Activated CD8-positive, alpha-beta memory T cell treated with anti-CD3 and anti-CD28 coated beads, Interleukin-2, amount 10 ng/mL, durations not matched to agents 7 days and 5 days (primary cell): ENCODE results near the gene HEPACAM. TPM values are rescaled to one million over a fixed set of nuclear protein-coding genes. Genes with fewer than 3 reads are reported as not detected.
A peak's percentile ranks its signal among the peaks of the same experiment; 100 is the strongest.

Experiments used
- ATAC-seq: fragments of 150-1000 bp; cut with Tn5 transposase; one replicate; pipeline ENCODE4 v1.10.0; 2021; ENCODE audit warnings: moderate library complexity
- CTCF ChIA-PET: fragments of 350-600 bp; sonication (Branson Sonifier 250); formaldehyde crosslinking; loops from one replicate; lab custom pipeline; 2021; ENCODE audit warnings: antibody characterized with exemption; lab: Charles Lee
- DNase-seq: peaks from one replicate; pipeline ENCODE4 v3.0.0-alpha.2; 2020
- H3K27ac Mint-ChIP-seq: one replicate; pipeline ENCODE4 v1.8.0; 2021; ENCODE audit warnings: mild to moderate bottlenecking, mixed read lengths
- H3K27me3 Mint-ChIP-seq: one replicate; pipeline ENCODE4 v1.8.0; 2021; ENCODE audit warnings: mixed read lengths
- H3K36me3 Mint-ChIP-seq: one replicate; pipeline ENCODE4 v1.8.0; 2021; ENCODE audit warnings: mild to moderate bottlenecking, mixed read lengths
- H3K4me1 Mint-ChIP-seq: one replicate; pipeline ENCODE4 v1.8.0; 2021; ENCODE audit warnings: mixed read lengths
- H3K4me3 Mint-ChIP-seq: one replicate; pipeline ENCODE4 v1.8.0; 2021; ENCODE audit warnings: mild to moderate bottlenecking, moderate library complexity, mixed read lengths
- H3K9me3 Mint-ChIP-seq: one replicate; pipeline ENCODE4 v1.8.0; 2022; ENCODE audit warnings: low read depth, mixed read lengths
- total RNA-seq, 2 experiments: library from RNA; stranded (reverse); gene quantifications; one replicate each; pipeline ENCODE4 v1.2.3, GENCODE V29; 2021

HEPACAM gene
- total RNA-seq, 2 experiments from 2014 or later, result not detected

- H3K4me1 Mint-ChIP-seq, result peaks cover 20% of the 10 kb centered on the region
- H3K36me3 Mint-ChIP-seq, result peaks cover 9% of the 10 kb centered on the region
- CTCF ChIA-PET, result interaction anchor here (1.0 to 2.2 kb wide), 7 partner anchors 12 to 208 kb away, joined by 3 to 18 read pairs (median 5); partner anchors contain the start of gene TMEM218
- no peak within 1 kb of the TSS for H3K27ac Mint-ChIP-seq
- H3K27me3 Mint-ChIP-seq, result no peaks in the 10 kb centered on the region
- peaks cover 2% of the 10 kb centered on the region for H3K9me3 Mint-ChIP-seq
- H3K4me3 Mint-ChIP-seq, result no peak within 1 kb of the TSS
- ATAC-seq (peak; percentile 94), DNase-seq (peak; percentile 98)
These were observed 18.1 kb upstream of the HEPACAM start, which contains the start of gene CCDC15 for GRCh38 chr11:124953753-124954589. CCDC15 (plus strand) TSS chr11:124954202; CDS start chr11:124954733, 531 bp downstream.

DNA sequence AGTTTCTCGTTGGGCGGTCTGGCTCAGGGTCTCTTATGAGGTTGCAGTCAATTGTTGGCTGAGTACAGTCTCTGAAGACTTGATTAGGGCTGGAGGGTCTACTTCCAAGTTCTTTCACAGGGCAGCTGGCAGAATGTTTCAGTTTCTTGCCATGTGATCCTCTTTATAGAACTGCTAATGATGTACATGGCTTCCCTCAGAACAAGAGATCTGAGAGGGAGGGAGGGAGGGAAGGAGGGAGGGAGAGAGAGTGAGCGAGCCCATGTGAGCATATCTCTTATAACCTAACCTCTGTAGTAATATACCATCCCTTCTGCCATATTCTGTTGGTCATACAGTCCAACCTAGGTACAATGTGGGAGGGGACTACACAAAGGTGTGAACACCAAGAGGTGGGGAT, 15.5 kb upstream of the HEPACAM start:
- Mint-ChIP-seq H3K9me3 (peaks cover 7% of the 10 kb centered on the region), H3K27me3 (no peaks in the 10 kb centered on the region), H3K36me3 (peaks cover 23% of the 10 kb centered on the region), H3K27ac (no peak overlapping the region), H3K4me3 (no peak overlapping the region), H3K4me1 (peaks cover 16% of the 10 kb centered on the region)
- CTCF ChIA-PET, result interaction anchor here (1.0 to 2.5 kb wide), 7 partner anchors 15 to 191 kb away, joined by 3 to 12 read pairs (median 3); partner anchors contain the start of gene HEPACAM
- DNase-seq, result no peak
- ATAC-seq, result no peak

- ATAC-seq, result peak; percentile 37
- DNase-seq, result peak; percentile 72
These were observed 14.9 kb upstream of the HEPACAM start for GRCh38 chr11:124950601-124951330.

GRCh38 chr11:124946735-124947141, 10.9 kb upstream of the HEPACAM start:
- Mint-ChIP-seq H3K27me3 (no peaks in the 10 kb centered on the region), H3K27ac (no peak overlapping the region), H3K9me3 (peaks cover 7% of the 10 kb centered on the region), H3K4me1 (peaks cover 15% of the 10 kb centered on the region), H3K36me3 (peaks cover 21% of the 10 kb centered on the region), H3K4me3 (no peak overlapping the region)
- ATAC-seq, result no peak
- CTCF ChIA-PET, result no interaction called here
- DNase-seq, result no peak

More at GRCh38 chr11:124950601-124951330, 14.9 kb upstream of the HEPACAM start:
- no peaks in the 10 kb centered on the region for H3K27me3 Mint-ChIP-seq
- no peak overlapping the region for H3K27ac Mint-ChIP-seq
- CTCF ChIA-PET, result interaction anchor here (0.8 to 2.5 kb wide), 12 partner anchors 9 to 193 kb away, joined by 3 to 12 read pairs (median 3); partner anchors contain the start of gene HEPACAM
- H3K4me1 Mint-ChIP-seq, result peaks cover 14% of the 10 kb centered on the region
- peaks cover 25% of the 10 kb centered on the region for H3K36me3 Mint-ChIP-seq
- H3K9me3 Mint-ChIP-seq, result peaks cover 7% of the 10 kb centered on the region
- no peak overlapping the region for H3K4me3 Mint-ChIP-seq

DNA sequence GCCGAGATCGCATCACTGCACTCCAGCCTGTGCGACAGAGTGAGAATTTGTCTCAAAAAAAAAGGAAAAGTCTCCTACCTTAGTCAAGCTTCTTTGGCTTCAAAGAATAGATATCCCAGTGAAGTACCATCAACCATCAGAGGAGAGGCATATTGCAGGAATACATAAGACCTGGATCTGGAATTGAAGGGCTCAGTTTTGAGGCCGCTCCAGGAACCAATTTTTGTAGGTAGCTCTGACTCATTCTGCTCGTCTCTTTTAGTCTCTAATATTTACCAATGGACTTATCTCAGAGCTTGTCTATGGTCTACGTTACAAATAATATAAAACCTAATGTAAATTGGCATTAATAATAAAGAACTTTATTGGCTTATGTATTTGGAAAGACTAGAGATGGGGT, 10.0 kb upstream of the HEPACAM start:
- ATAC-seq (no peak), DNase-seq (no peak)
- CTCF ChIA-PET, result no interaction called here
- Mint-ChIP-seq H3K27me3 (no peaks in the 10 kb centered on the region), H3K36me3 (peaks cover 21% of the 10 kb centered on the region), H3K27ac (no peak overlapping the region), H3K9me3 (peaks cover 7% of the 10 kb centered on the region), H3K4me3 (no peak overlapping the region), H3K4me1 (peaks cover 15% of the 10 kb centered on the region)

GRCh38 chr11:124944565-124944964, 8.7 kb upstream of the HEPACAM start:
- H3K4me1 Mint-ChIP-seq, result peaks cover 12% of the 10 kb centered on the region
- no peak overlapping the region for H3K4me3 Mint-ChIP-seq
- no peak overlapping the region for H3K27ac Mint-ChIP-seq
- ATAC-seq (no peak), DNase-seq (no peak)
- peaks cover 2% of the 10 kb centered on the region for H3K27me3 Mint-ChIP-seq
- H3K9me3 Mint-ChIP-seq, result peaks cover 7% of the 10 kb centered on the region
- CTCF ChIA-PET, result interaction anchor here (1.7 to 1.8 kb wide), 2 partner anchors 15 to 18 kb away, joined by 4 to 7 read pairs; no protein-coding TSS in a partner anchor
- peaks cover 20% of the 10 kb centered on the region for H3K36me3 Mint-ChIP-seq

GRCh38 chr11:124943741-124944140, 7.9 kb upstream of the HEPACAM start:
- Mint-ChIP-seq H3K9me3 (peaks cover 5% of the 10 kb centered on the region), H3K36me3 (peaks cover 15% of the 10 kb centered on the region), H3K27me3 (peaks cover 2% of the 10 kb centered on the region), H3K4me3 (no peak overlapping the region), H3K4me1 (peaks cover 7% of the 10 kb centered on the region), H3K27ac (peak overlapping the region; percentile 0)
- CTCF ChIA-PET, result interaction anchor here (1.3 to 1.8 kb wide), 4 partner anchors 9 to 68 kb away, joined by 3 to 7 read pairs (median 4); no protein-coding TSS in a partner anchor
- no peak for ATAC-seq
- DNase-seq, result no peak

DNA sequence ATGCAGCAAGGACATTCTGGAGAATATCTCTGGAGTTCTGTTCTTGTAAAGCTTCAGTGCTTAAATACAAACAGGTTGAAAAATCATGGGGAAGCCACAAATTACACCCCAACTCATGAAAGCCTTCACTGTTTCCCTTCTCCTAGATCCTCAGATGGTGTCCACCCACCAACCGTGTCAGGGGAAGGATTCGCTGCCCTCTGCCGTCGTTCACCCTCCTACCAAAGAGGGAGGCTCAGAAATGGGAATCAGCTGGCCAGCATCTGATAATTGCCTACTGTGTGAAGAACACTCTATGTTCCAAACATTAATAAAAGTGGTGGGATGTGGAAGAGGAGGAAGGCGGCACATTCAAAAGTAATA, 7.4 kb upstream of the HEPACAM start:
- no peak overlapping the region for H3K27ac Mint-ChIP-seq
- H3K9me3 Mint-ChIP-seq, result peaks cover under 1% of the 10 kb centered on the region
- H3K4me3 Mint-ChIP-seq, result no peak overlapping the region
- no peak for DNase-seq
- ATAC-seq, result no peak
- CTCF ChIA-PET, result interaction anchor here (1.3 to 1.8 kb wide), 4 partner anchors 8 to 67 kb away, joined by 3 to 7 read pairs (median 4); no protein-coding TSS in a partner anchor
- peaks cover 10% of the 10 kb centered on the region for H3K36me3 Mint-ChIP-seq
- peaks cover 2% of the 10 kb centered on the region for H3K27me3 Mint-ChIP-seq
- H3K4me1 Mint-ChIP-seq, result peaks cover 7% of the 10 kb centered on the region

GRCh38 chr11:124942466-124943253, 6.8 kb upstream of the HEPACAM start:
- CTCF ChIA-PET, result interaction anchor here (1.0 to 1.8 kb wide), 6 partner anchors 8 to 67 kb away, joined by 3 to 7 read pairs (median 4); partner anchors contain the start of gene CCDC15
- H3K4me1 Mint-ChIP-seq, result peaks cover 7% of the 10 kb centered on the region
- H3K27ac Mint-ChIP-seq, result no peak overlapping the region
- ATAC-seq (no peak), DNase-seq (no peak)
- H3K27me3 Mint-ChIP-seq, result peaks cover 2% of the 10 kb centered on the region
- no peak overlapping the region for H3K4me3 Mint-ChIP-seq
- H3K36me3 Mint-ChIP-seq, result peaks cover 5% of the 10 kb centered on the region
- H3K9me3 Mint-ChIP-seq, result no peaks in the 10 kb centered on the region

DNA sequence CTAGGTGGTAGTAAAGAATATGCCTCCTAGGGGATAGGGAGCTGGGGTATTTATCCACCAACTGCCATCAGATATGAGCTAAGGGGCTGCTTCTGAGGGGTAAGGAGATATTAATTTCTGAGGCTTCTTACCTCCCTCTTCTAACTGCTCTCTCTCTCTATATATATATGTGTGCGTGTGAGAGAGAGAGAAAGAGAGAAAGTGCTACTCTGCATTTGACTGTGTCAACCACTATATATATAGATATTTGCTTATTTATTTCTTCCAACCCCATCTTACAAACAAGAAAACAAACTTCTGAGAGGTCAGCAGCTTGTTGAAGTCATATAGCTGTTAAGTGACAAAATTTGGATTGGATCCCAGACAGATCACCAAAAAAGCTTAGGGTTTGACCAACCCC, 5.9 kb upstream of the HEPACAM start:
- H3K27ac Mint-ChIP-seq, result no peak overlapping the region
- no peak overlapping the region for H3K4me3 Mint-ChIP-seq
- peaks cover 7% of the 10 kb centered on the region for H3K4me1 Mint-ChIP-seq
- H3K9me3 Mint-ChIP-seq, result no peaks in the 10 kb centered on the region
- DNase-seq, result no peak
- CTCF ChIA-PET, result interaction anchor here (1.0 to 1.1 kb wide), 3 partner anchors 9 to 65 kb away, joined by 3 to 6 read pairs (median 5); partner anchors contain the start of gene CCDC15
- peaks cover 3% of the 10 kb centered on the region for H3K36me3 Mint-ChIP-seq
- peaks cover 8% of the 10 kb centered on the region for H3K27me3 Mint-ChIP-seq
- ATAC-seq, result no peak

DNA sequence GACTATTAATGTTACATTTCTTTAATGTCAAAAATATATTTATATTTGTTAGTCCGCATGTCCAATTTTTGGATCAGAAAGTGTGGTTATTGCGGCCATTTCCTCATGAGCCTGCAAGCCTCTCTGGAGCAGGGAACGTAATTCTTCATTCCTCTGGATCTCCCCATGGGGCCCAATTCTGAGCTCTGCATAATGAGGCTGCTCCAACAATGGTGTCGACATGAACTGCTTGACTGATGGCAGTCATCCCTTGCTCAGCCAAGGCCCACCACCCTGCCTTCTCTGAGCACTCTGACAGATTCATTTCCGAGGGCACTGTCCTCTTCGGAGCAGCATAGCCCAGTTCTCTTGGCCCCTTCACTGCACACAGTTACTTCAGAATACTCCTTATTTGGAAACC, 3.1 kb upstream of the HEPACAM start:
- ATAC-seq, result no peak
- H3K4me3 Mint-ChIP-seq, result no peak overlapping the region
- H3K9me3 Mint-ChIP-seq, result no peaks in the 10 kb centered on the region
- no peaks in the 10 kb centered on the region for H3K36me3 Mint-ChIP-seq
- peaks cover 18% of the 10 kb centered on the region for H3K27me3 Mint-ChIP-seq
- peaks cover 7% of the 10 kb centered on the region for H3K4me1 Mint-ChIP-seq
- H3K27ac Mint-ChIP-seq, result no peak overlapping the region
- CTCF ChIA-PET, result no interaction called here
- DNase-seq, result no peak

- Mint-ChIP-seq H3K27me3 (peaks cover 18% of the 10 kb centered on the region), H3K4me3 (no peak overlapping the region), H3K36me3 (no peaks in the 10 kb centered on the region), H3K4me1 (peaks cover 2% of the 10 kb centered on the region), H3K27ac (no peak overlapping the region), H3K9me3 (no peaks in the 10 kb centered on the region)
- CTCF ChIA-PET, result interaction anchor here (1.0 to 4.7 kb wide), 2 partner anchors 11 to 12 kb away, joined by 3 to 12 read pairs; no protein-coding TSS in a partner anchor
- ATAC-seq (no peak), DNase-seq (no peak)
These were observed 2.4 kb upstream of the HEPACAM start for GRCh38 chr11:124938206-124938765.
